Astrocyte of the cerebellum (primary cell): Measurements from ENCODE around the gene SLC17A7.

ENCODE experiments used
- DNase-seq: peaks from one replicate; pipeline ENCODE4 v3.0.0-alpha.2; 2011; ENCODE audit warnings: low read depth
- H3K4me3 ChIP-seq: 2 replicates; pipeline ENCODE4 v1.5.1; 2011; ENCODE audit warnings: mild to moderate bottlenecking, low read depth, low read length, moderate library complexity
- in situ Hi-C: cut with HindIII; loops from 2 replicates; pipeline ENCODE4 v1.10.0; 2017; ENCODE audit warnings: low sequenced_read_pairs
- TF ChIP-seq, protein P1 (sequence below): IDR thresholded peaks from 2 replicates; pipeline ENCODE4 v1.5.1; 2012; ENCODE audit warnings: low read length, low read depth, moderate library complexity, mild to moderate bottlenecking; ENCODE audit errors: missing control alignments

Gene SLC17A7

DNA sequence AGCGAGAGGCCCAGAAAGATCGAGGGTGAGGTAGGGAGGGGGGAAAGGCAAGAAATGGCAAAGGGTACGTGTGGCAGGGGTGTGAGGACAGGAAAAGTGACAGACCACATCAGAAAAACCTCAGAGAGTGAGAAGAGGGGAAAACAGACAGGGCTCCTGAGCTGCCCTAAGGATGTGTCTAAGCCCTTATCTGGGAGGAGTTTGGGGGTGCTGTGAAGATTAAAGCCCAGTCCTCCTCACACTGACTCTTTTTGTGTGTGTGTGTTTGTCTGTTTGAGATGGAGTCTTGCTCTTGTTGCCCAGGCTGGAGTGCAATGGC lies 17.4 kb downstream of the SLC17A7 start:
- no peak for DNase-seq
- in situ Hi-C loops, result no loop called here
- H3K4me3 ChIP-seq, result no peak overlapping the region
- TF ChIP-seq, protein P1, sequence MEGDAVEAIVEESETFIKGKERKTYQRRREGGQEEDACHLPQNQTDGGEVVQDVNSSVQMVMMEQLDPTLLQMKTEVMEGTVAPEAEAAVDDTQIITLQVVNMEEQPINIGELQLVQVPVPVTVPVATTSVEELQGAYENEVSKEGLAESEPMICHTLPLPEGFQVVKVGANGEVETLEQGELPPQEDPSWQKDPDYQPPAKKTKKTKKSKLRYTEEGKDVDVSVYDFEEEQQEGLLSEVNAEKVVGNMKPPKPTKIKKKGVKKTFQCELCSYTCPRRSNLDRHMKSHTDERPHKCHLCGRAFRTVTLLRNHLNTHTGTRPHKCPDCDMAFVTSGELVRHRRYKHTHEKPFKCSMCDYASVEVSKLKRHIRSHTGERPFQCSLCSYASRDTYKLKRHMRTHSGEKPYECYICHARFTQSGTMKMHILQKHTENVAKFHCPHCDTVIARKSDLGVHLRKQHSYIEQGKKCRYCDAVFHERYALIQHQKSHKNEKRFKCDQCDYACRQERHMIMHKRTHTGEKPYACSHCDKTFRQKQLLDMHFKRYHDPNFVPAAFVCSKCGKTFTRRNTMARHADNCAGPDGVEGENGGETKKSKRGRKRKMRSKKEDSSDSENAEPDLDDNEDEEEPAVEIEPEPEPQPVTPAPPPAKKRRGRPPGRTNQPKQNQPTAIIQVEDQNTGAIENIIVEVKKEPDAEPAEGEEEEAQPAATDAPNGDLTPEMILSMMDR, result no peak

DNA sequence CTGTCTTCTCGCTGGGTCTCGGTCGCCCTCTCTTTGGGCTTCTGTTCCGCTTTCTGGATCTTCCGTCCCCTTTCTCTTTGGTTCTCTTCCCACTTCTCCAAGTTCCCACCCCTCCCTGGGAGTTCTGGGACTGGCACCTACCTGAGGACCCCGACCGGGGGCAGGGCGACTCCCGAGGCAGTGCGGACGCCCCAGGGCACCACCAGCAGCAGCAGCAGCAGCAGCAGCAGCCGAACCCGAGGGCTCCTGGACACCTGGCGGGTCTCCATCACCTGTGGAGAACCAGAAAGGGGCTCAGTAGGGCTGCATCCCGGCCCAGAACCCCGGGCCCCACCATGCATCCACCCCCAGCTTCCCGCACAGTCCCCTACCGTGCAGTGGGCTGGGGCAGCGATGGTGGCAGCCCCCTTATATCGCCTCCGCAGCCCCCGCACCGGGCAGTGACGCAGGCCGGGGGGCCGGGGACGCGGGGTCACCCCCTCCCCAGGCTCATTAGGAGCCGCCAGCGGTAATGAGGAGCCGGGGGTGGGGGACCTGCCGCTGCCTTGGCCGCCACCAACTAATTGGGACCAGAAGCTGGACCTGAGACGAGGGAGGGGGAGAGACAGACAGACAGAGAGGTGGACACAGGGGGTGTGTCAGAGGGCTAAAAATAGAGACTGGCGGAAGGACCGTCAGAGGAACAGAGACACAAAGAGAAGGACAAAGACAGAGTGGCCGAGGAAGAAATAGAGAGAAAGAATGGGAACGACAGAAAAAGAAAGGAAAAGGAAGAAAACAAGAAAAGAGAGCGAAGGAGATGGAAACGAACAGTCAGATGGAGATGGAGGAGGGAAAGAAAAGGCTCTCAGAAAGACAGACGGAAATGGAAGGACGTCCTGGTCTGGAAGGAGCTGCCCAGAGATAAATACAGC lies 18.0 kb downstream of the SLC17A7 start, which contains the start of gene PTH2:
Gene PTH2, minus strand, starts transcription at position 371 of the 914 bp plus-strand sequence. Its CDS starts 102 bp downstream, at position 269.
- TF ChIP-seq, protein P1, result no peak
- in situ Hi-C loops, result no loop called here
- no peak within 1 kb of the TSS for H3K4me3 ChIP-seq
- no peak for DNase-seq

DNA sequence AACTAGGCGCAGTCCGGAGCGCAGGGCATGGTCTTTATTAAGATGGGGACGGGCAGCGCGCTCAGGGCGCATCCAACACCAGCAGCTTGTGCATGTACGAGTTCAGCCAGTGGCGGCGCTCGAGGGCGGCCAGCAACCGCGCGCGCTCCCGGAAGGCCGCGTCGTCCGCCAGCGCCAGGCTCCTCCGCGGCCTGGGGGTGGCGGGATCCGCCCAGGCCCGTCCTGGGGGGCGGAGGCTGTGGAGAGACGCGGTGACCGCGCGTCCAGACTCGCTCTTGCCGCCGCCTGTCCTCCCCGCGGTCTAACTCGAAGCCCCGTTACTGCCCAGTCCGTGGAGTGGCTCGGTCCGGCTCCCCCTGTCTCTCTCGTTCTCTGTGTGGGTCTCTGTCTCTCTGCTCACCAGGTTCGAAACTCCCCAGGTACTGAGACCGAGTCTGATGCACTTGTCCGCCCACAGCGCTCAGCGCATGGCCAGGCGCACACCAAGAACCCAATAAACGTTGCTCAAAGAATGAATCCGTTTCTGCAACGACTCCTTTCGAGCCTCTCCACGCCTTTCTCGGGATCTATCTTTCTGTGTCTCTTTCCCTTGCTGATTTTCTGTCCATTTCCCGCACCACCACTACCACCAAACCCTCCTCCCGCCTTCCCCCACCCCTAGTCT lies 18.8 kb downstream of the SLC17A7 start:
- TF ChIP-seq, protein P1, result no peak
- no peak overlapping the region for H3K4me3 ChIP-seq
- no peak for DNase-seq
- in situ Hi-C loops, result no loop called here

DNA sequence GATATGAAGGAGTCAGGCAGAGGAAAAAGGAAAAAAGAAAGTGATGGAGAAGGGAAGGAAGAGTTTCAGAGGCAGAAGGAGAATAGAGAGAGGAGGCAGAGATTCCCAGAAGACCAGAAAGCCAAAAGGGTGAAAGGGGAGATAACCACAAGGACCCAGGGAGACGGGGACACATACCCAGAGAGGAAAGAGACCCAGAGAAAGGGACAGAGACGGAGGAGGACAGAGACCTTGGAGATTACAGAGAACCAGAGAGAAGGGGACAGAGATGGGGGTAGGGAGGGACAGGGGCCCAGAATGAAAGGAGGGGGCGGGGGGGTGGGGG lies 19.5 kb downstream of the SLC17A7 start:
- H3K4me3 ChIP-seq, result no peak overlapping the region
- TF ChIP-seq, protein P1, result no peak
- in situ Hi-C loops, result no loop called here
- no peak for DNase-seq

DNA sequence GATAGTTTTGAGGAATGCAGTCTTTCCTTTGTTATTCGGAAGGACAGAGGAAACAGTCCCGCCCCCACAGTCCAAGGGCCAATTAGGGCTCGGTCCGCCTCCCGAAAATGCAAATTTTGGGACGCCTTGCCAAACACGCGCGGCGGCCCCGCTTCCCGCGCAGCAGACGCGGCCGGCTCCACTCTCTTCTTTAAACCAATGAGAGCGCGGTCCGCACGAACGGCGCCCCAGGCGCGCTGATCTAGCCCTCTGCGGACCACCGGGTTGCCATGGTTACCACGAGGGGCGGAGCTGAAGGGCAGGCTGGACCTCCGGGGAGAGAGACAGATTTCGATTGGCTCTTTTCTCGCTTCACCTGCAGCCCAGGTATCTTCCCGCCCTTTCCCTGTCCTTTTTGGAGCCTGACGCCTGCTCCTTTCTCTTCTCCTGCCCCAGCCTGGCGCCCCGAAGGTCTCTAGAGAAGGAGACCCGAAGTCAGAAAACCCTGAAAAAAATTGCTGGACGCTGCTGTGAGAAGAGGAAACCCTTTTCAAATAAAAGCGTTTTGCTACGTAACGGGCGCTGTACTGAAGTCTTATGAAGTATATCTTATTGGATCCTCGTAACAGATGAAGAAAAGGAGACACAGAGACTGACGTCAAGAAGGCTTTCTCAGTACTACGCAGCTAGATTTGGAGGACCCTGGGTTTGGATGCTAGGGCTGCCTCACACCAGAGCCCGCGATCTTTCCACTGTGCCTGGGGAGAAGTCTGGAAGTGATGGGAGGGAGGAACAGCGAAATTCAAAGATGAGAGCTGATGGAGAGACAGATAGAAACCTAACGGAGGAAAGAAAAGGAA lies 20.1 kb downstream of the SLC17A7 start:
- TF ChIP-seq, protein P1, result no peak
- no peak overlapping the region for H3K4me3 ChIP-seq
- in situ Hi-C loops, result no loop called here
- DNase-seq, result no peak

DNA sequence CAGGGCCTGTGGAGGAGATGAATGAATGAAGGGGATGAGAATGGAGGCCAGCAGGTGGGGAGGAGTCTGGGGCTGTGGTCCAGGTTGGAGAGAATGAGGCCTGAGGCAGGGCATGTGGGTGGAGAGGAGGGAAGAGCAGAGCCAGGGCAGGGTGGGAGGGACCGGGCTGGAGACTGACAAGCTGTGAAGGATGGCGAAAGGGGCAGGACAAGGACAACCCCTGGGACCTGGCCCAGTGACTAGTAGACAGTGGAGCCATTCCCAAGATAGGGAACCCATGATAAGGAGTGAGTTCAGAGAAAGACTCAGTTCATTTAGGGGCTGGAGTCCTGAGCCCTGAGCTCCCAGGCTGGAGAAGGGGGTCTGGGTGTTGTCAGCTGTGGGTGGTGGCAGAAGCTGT lies 21.1 kb downstream of the SLC17A7 start:
- TF ChIP-seq, protein P1, result no peak
- DNase-seq, result no peak
- in situ Hi-C loops, result no loop called here
- H3K4me3 ChIP-seq, result no peak overlapping the region
